HepG2 (cell line): ENCODE measurements around the gene LZTR1. TPM values are rescaled to one million over a fixed set of nuclear protein-coding genes. Genes with fewer than 3 reads are reported as not detected.
"Not testable (repeated sequence)": the region's sequence is repeated elsewhere in the genome, so short reads cannot be mapped to it uniquely, and the experiment has no call there.

ENCODE experiments used
- ATAC-seq: fragments of 200-7000 bp; cut with Tn5 transposase; 3 replicates; pipeline ENCODE4 v1.9.1; 2020; ENCODE audit warnings: mild to moderate bottlenecking, moderate library complexity
- BruUV-seq: library from RNA; stranded (reverse); fragments of 400-500 nt; replicated peaks from 2 replicates; lab custom pipeline; 2021; lab: Mats Ljungman, UMichigan
- CTCF ChIA-PET: fragments of 300-600 bp; formaldehyde crosslinking; extraction: SDS; loops from one replicate; lab custom pipeline; 2021; ENCODE audit warnings: low total read pairs, inconsistent platforms, low intra/inter-chr PET ratio; lab: Yijun Ruan, JAX
- POLR2A ChIA-PET: fragments of 350-600 bp; sonication (Branson Sonifier 250); formaldehyde crosslinking; loops from one replicate; lab custom pipeline; 2020; ENCODE audit warnings: antibody characterized with exemption, inconsistent platforms; lab: Yijun Ruan, JAX
- DNase-seq: peaks from one replicate; pipeline ENCODE4 v3.0.0-alpha.2; 2015; ENCODE audit warnings: low spot score
- FAIRE-seq: peaks from 3 replicates; lab custom pipeline; 2011; peaks lifted over from hg19 to GRCh38; lab: Jason Lieb, UNC
- H2AFZ ChIP-seq: one replicate; pipeline ENCODE4 v1.6.1; 2011; ENCODE audit warnings: low read length, inconsistent platforms
- H3K27ac ChIP-seq: fragments of 300-600 bp; 3 replicates; pipeline ENCODE4 v1.8.0; 2011; ENCODE audit warnings: mixed run types, mild to moderate bottlenecking, mixed read lengths, low read length, inconsistent platforms; ENCODE audit not compliant: insufficient read depth; ENCODE audit errors: extremely low read length
- H3K27me3 ChIP-seq, 2 experiments: fragments of 200-600 bp in 1 of 2; 2 replicates in 1 of 2; 3 replicates in 1 of 2; pipeline versions ENCODE4 v1.6.0 to v1.8.0; 2011; ENCODE audit warnings: low read length in 2 of 2, mild to moderate bottlenecking in 2 of 2, moderate library complexity in 2 of 2, inconsistent platforms in 1 of 2; ENCODE audit not compliant: insufficient read depth in 2 of 2, control insufficient read depth in 1 of 2
- H3K36me3 ChIP-seq, 2 experiments: fragments of 200-600 bp in 1 of 2; replicated peaks in 1 of 2; 2 replicates in 1 of 2; 3 replicates in 1 of 2; pipeline versions ENCODE4 v1.5.1 to v1.8.0; 2011; ENCODE audit warnings: low read length in 2 of 2, inconsistent platforms in 1 of 2; ENCODE audit not compliant: insufficient read depth in 2 of 2, control insufficient read depth in 1 of 2
- H3K4me1 ChIP-seq: 2 replicates; pipeline ENCODE4 v1.5.1; 2012; ENCODE audit warnings: low read length, inconsistent platforms; ENCODE audit not compliant: insufficient read depth
- H3K4me2 ChIP-seq: 2 replicates; pipeline ENCODE4 v1.6.0; 2011; ENCODE audit warnings: low read depth, low read length, inconsistent platforms
- H3K4me3 ChIP-seq, 3 experiments: fragments of 200-600 bp in 1 of 3; sonication (generic), shearing (Covaris generic) in 1 of 3; replicated peaks in 1 of 3; 2 replicates each; pipeline ENCODE4 v1.5.1; 2011 to 2016; ENCODE audit warnings: low read length in 3 of 3, inconsistent platforms in 2 of 3, low read depth in 2 of 3, mild to moderate bottlenecking in 2 of 3, control low read depth in 1 of 3, mixed read lengths in 1 of 3; ENCODE audit not compliant: insufficient read depth in 1 of 3
- H3K79me2 ChIP-seq: one replicate; pipeline ENCODE4 v1.6.1; 2011; ENCODE audit warnings: low read length, inconsistent platforms; ENCODE audit not compliant: insufficient read depth
- H3K9ac ChIP-seq: 2 replicates; pipeline ENCODE4 v1.6.0; 2011; ENCODE audit warnings: mild to moderate bottlenecking, low read depth, low read length, inconsistent platforms; ENCODE audit not compliant: insufficient read depth
- H3K9me3 ChIP-seq: 2 replicates; pipeline ENCODE4 v1.5.1; 2012; ENCODE audit warnings: mild to moderate bottlenecking, low read length
- H4K20me1 ChIP-seq: 2 replicates; pipeline ENCODE4 v1.6.0; 2011; ENCODE audit warnings: inconsistent platforms, mild to moderate bottlenecking, low read length, moderate library complexity; ENCODE audit not compliant: insufficient read depth
- WGBS: methylation state at CpG from one replicate; pipeline ENCODE4 v1.1.6; 2017; ENCODE audit warnings: low lambda C conversion rate; 5-methylcytosine and 5-hydroxymethylcytosine counted together
- in situ Hi-C: cut with HindIII; loops from 2 replicates; pipeline ENCODE4 v1.10.0; 2017; ENCODE audit warnings: low pct_unique_long_range_greater_than_20kb; ENCODE audit not compliant: extremely low pct_ligation_motif_present
- intact Hi-C: fragments of 100-400 bp; cut with micrococcal nuclease; formaldehyde crosslinking; loops from one replicate; pipeline ENCODE4 v1.10.0; 2022; ENCODE audit not compliant: unreplicated experiment
- microRNA counts: library from miRNA; unstranded; fragments of <30 nt; microRNA quantifications from one replicate; lab custom pipeline; 2015
- microRNA-seq: library from miRNA; unstranded; fragments of <30 nt; microRNA quantifications from one replicate; pipeline ENCODE4, GENCODE V29; 2020
- polyA plus RNA-seq, 8 experiments: library from polyadenylated mRNA; depleted of rRNA in 3 of 8; stranded (reverse) in 7 of 8; unstranded in 1 of 8; fragments of >200 nt; fragmentation: Illumina TruSeq in 4 of 8; extraction: Trizol in 4 of 8; gene quantifications; 2 replicates each; pipeline versions ENCODE4 v1.2.1 to v1.2.3, GENCODE V29; 2011 to 2016; ENCODE audit warnings: low read depth in 4 of 8, missing spikeins in 1 of 8, mixed read lengths in 1 of 8; ENCODE audit not compliant: insufficient read depth in 1 of 8
- small RNA-seq, 3 experiments: library from RNA; depleted of rRNA; stranded (forward); fragments of <200 nt; gene quantifications; one replicate each; pipeline ENCODE3, GENCODE V24; 2012; ENCODE audit warnings: low read depth in 2 of 3, low replicate concordance in 1 of 3; ENCODE audit not compliant: insufficient read length in 3 of 3, insufficient read depth in 2 of 3
- total RNA-seq, 5 experiments: library from RNA; depleted of rRNA; stranded (reverse); fragments of >200 nt; fragmentation: Illumina TruSeq; extraction: Trizol; gene quantifications; 2 replicates each; pipeline ENCODE4 v1.2.3, GENCODE V29; 2016; ENCODE audit warnings: low read depth in 1 of 5

LZTR1 gene
- total and polyA plus RNA-seq, 2 of the 13 experiments (the other 11 are each of a cell fraction or from before 2014, with no cell fraction given) = 21.8 to 22.4 TPM

DNA sequence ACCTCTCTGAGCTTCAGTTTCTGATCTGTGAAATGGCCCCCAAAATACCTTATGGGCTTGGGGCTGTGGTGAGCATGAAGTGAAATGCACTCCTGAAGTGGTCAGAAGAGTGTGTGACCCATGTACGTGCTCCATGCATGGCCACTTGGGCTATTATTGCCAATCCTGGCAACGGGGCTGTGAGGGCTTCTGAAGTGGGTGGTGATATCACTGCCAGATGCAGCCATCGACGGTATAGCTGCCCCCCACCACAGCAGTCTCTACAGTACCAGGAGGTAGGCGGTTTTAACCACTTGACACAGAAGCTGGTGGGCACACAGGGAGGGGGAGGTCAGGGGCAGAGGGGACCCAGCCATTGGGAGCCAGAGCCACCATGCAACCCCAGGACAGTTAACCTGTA is 66.4 kb downstream of the LZTR1 start:
- H4K20me1 ChIP-seq, ATAC-seq, H3K9me3 ChIP-seq, in situ Hi-C loops, H3K4me3 ChIP-seq, H3K36me3 ChIP-seq, DNase-seq, POLR2A ChIA-PET, H3K9ac ChIP-seq, H3K79me2 ChIP-seq, BruUV-seq, FAIRE-seq, H3K27ac ChIP-seq, CTCF ChIA-PET, H2AFZ ChIP-seq, intact Hi-C loops, H3K4me2 ChIP-seq: not testable (repeated sequence)
- Histone ChIP-seq H3K27me3 (peaks cover 4 to 44% of the 10 kb centered on the region in 2 experiments; a peak in 3 of 5 replicates), H3K4me1 (peaks cover 12% of the 10 kb centered on the region; the same call in 1 of the 2 replicates)
- WGBS = 0% methylated on average over 1 of the region's 5 CpGs

MicroRNAs encoded within 50 kb of the gene (microRNA counts, 767-probe panel; counts per million panel counts)
- not detected for microRNA hsa-miR-649 (lab: Ali Mortazavi, UCI)

Small RNA genes lying within 50 kb of the gene (microRNA-seq; reads per million reads assigned to microRNA genes)
- gene MIR649 = not detected

Small RNA genes lying within 50 kb of the gene (small RNA-seq; reads per million reads assigned to genes)
- 0 reads per million in 3 experiments for gene MIR649

Other genes starting within 250 kb of the LZTR1 start
- 55.6 and 111 TPM in 2 replicates for gene SERPIND1, start 208.2 kb upstream of the LZTR1 start, total RNA-seq (2016; rRNA removed; fragmentation: Illumina TruSeq; extraction: Trizol)
- gene SERPIND1, start 208.2 kb upstream of the LZTR1 start, polyA plus RNA-seq (2011; rRNA removed) = 350 and 408 TPM in 2 replicates
- gene PI4KA, start 123.5 kb upstream of the LZTR1 start, total RNA-seq (2016; rRNA removed; fragmentation: Illumina TruSeq; extraction: Trizol) = 27.4 and 27.8 TPM in 2 replicates
- 56.4 and 61.1 TPM in 2 replicates for gene PI4KA, start 123.5 kb upstream of the LZTR1 start, polyA plus RNA-seq (2011; rRNA removed)
- 12.3 and 15.2 TPM in 2 replicates for gene SNAP29, start 123.3 kb upstream of the LZTR1 start, total RNA-seq (2016; rRNA removed; fragmentation: Illumina TruSeq; extraction: Trizol)
- gene SNAP29, start 123.3 kb upstream of the LZTR1 start, polyA plus RNA-seq (2011; rRNA removed) = 25.2 and 30.7 TPM in 2 replicates
- 60.6 and 75.5 TPM in 2 replicates for gene CRKL, start 64.9 kb upstream of the LZTR1 start, total RNA-seq (2016; rRNA removed; fragmentation: Illumina TruSeq; extraction: Trizol)
- 35.0 and 37.4 TPM in 2 replicates for gene CRKL, start 64.9 kb upstream of the LZTR1 start, polyA plus RNA-seq (2011; rRNA removed)
- 11.0 and 15.3 TPM in 2 replicates for gene AIFM3, start 15.0 kb upstream of the LZTR1 start, total RNA-seq (2016; rRNA removed; fragmentation: Illumina TruSeq; extraction: Trizol)
- gene AIFM3, start 15.0 kb upstream of the LZTR1 start, polyA plus RNA-seq (2011; rRNA removed) = 9.0 and 12.0 TPM in 2 replicates
- 20.4 and 25.5 TPM in 2 replicates for gene THAP7, start 19.8 kb downstream of the LZTR1 start, total RNA-seq (2016; rRNA removed; fragmentation: Illumina TruSeq; extraction: Trizol)
- 13.0 and 16.4 TPM in 2 replicates for gene THAP7, start 19.8 kb downstream of the LZTR1 start, polyA plus RNA-seq (2011; rRNA removed)
- 0.04 TPM in 1 of 2 replicates, not detected in the other for gene P2RX6, start 32.9 kb downstream of the LZTR1 start, total RNA-seq (2016; rRNA removed; fragmentation: Illumina TruSeq; extraction: Trizol)
- gene P2RX6, start 32.9 kb downstream of the LZTR1 start, polyA plus RNA-seq (2011; rRNA removed) = 0.12 and 0.20 TPM in 2 replicates
- gene SLC7A4, start 50.3 kb downstream of the LZTR1 start, total RNA-seq (2016; rRNA removed; fragmentation: Illumina TruSeq; extraction: Trizol) = not detected in 2 replicates
- not detected in 2 replicates for gene SLC7A4, start 50.3 kb downstream of the LZTR1 start, polyA plus RNA-seq (2011; rRNA removed)
- gene LRRC74B, start 63.6 kb downstream of the LZTR1 start, total RNA-seq (2016; rRNA removed; fragmentation: Illumina TruSeq; extraction: Trizol) = not detected in 2 replicates
- gene LRRC74B, start 63.6 kb downstream of the LZTR1 start, polyA plus RNA-seq (2011; rRNA removed) = not detected in 2 replicates